ENCODE measurements around the gene MYO7A. TPM values are rescaled to one million over a fixed set of nuclear protein-coding genes. Genes with fewer than 3 reads are reported as not detected.
"Not testable (repeated sequence)": the region's sequence is repeated elsewhere in the genome, so short reads cannot be mapped to it uniquely, and the experiment has no call there.

MYO7A gene
- total RNA-seq, 2 donors from 2014 or later, result 1.4 to 5.0 TPM

DNA sequence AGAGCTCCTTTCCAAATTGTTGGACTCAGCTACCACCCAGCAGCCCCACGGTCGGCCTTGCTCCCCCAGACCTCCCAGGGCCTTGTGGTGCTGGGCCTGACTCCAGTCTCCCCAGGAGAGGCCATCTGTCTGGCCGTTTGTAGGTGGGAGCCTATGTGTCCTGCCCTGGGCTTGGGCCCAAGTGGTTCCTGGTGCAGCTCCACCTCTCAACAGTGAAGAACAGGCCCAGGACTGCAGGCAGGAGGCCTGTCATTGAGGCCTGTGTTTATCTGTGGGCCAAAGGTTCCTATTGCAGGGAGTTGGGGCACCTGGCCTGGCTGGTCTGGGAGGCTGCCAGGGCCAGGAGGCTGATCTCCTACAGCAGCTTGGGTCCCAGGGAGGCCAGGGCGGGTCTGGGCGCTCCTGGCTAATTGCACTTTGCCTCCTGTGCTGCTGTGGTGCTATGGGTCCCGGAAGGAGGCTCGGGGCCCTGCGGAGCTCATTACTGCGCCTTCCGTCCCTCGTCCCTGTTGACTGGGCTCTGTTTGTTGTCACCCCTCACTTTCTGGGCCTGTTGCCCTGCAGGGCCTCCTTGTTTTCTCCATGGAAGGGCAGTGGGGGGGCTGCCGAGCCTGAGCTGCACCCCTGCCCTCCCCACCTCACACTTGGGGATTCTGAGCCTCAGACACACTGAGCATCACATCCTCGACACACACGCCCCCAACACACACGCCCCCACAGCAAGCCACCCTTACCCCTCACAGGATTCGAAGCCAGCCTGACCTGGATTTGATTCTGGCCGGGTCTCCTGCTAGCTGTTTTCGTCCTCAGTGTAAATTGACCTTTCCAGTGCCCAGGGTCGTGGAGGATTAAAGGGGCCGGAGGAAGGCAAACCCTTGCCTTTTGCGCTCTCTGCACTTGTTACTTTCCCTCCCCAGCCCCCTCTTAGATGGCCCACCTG, 32.2 kb upstream of the MYO7A start:
- Histone ChIP-seq H3K4me3 (no peak overlapping the region), H3K4me1 (no peaks in the 10 kb centered on the region)
- DNase-seq (ENCODE audit: low spot score), result no peak

DNA sequence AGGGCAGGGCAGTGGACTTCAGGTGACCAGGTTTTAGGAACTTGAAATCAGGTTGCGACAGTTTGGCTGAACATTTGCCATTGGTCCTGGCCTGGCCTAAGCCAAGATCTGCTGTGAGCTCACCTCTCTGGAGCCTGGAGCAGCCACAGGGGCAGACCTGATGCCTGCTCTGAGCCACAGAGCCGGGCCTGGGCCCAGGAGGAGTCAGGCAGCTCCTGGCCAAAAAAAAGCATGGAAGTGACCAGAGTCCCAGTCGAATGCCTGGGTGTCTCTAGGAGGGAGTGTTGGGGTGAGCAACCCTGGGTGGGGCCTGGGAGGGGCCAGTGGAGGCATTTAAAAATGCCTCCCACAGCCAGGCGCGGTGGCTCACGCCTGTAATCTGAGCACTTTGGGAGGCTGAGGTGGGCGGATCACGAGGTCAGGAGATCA, 31.4 kb upstream of the MYO7A start:
- Histone ChIP-seq H3K9me3 (no peaks in the 10 kb centered on the region), H3K4me1 (no peaks in the 10 kb centered on the region), H3K27me3 (no peaks in the 10 kb centered on the region), H3K27ac (no peak overlapping the region), H3K36me3 (no peaks in the 10 kb centered on the region), H3K4me3 (no peak overlapping the region)
- DNase-seq (ENCODE audit: low spot score), result no peak
- TF ChIP-seq, protein P1, sequence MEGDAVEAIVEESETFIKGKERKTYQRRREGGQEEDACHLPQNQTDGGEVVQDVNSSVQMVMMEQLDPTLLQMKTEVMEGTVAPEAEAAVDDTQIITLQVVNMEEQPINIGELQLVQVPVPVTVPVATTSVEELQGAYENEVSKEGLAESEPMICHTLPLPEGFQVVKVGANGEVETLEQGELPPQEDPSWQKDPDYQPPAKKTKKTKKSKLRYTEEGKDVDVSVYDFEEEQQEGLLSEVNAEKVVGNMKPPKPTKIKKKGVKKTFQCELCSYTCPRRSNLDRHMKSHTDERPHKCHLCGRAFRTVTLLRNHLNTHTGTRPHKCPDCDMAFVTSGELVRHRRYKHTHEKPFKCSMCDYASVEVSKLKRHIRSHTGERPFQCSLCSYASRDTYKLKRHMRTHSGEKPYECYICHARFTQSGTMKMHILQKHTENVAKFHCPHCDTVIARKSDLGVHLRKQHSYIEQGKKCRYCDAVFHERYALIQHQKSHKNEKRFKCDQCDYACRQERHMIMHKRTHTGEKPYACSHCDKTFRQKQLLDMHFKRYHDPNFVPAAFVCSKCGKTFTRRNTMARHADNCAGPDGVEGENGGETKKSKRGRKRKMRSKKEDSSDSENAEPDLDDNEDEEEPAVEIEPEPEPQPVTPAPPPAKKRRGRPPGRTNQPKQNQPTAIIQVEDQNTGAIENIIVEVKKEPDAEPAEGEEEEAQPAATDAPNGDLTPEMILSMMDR (IDR thresholded peaks at IDR 0.05), result no peak

More for the DNA sequence above, 32.2 kb upstream of the MYO7A start:
- Histone ChIP-seq H3K36me3 (no peaks in the 10 kb centered on the region), H3K27me3 (no peaks in the 10 kb centered on the region), H3K27ac (no peak overlapping the region), H3K9me3 (no peaks in the 10 kb centered on the region)
- TF ChIP-seq, protein P1 (IDR thresholded peaks at IDR 0.05), result no peak

- DNase-seq (ENCODE audit: low spot score); H3K4me1 ChIP-seq; H3K4me3 ChIP-seq; H3K27ac ChIP-seq; H3K9me3 ChIP-seq; H3K27me3 ChIP-seq; H3K36me3 ChIP-seq: not testable (repeated sequence)
Measured at GRCh38 chr11:77097180-77097579, 30.9 kb upstream of the MYO7A start.

DNA sequence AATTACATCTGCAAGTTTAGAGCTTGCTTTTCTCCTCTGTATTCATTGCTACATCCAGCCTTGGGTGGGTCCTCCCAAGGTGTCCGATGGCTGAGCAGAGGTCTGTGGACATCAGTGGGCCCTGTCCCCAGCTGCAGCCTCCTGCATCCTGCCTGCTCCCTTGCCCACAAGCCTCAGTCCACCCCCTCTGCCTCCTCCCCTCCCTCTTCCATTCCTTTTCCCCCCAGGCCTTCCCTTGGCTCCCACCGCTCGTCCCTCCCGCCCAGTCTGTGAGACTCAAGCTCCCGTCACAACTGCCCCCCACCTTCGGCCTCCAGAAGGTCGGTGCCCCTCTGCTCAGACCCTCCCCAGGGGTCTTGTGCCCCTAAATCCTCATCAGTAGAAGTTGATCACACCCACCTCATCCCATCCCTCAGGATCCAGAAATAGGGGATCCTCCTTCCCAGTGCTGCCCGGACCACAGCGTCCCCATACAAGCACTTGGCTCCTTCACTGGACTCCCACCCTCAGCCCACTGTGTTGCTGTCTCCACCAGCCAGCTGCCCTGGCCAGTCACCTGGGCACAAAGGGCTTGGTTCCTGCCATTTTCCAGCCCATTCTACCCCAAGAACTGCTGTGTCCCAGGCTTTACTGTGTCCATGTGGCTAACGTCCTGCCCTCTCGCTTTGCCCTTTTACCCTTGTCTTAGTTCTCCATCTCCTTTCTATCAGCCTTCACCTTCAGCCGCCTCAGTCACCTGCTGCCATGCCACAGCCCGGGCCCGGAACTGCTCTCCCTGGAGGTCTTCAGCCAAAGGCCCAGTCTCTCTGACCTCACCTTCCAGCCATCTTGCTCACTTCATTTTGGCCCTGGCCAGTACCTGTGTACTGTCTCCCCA, 27.6 kb upstream of the MYO7A start:
- H3K4me1 ChIP-seq, result no peaks in the 10 kb centered on the region
- DNase-seq (ENCODE audit: low spot score), result no peak
- no peaks in the 10 kb centered on the region for H3K9me3 ChIP-seq
- TF ChIP-seq, protein P1 (IDR thresholded peaks at IDR 0.05), result no peak
- H3K27ac ChIP-seq, result no peak overlapping the region
- no peaks in the 10 kb centered on the region for H3K27me3 ChIP-seq
- no peaks in the 10 kb centered on the region for H3K36me3 ChIP-seq
- H3K4me3 ChIP-seq, result no peak overlapping the region

DNA sequence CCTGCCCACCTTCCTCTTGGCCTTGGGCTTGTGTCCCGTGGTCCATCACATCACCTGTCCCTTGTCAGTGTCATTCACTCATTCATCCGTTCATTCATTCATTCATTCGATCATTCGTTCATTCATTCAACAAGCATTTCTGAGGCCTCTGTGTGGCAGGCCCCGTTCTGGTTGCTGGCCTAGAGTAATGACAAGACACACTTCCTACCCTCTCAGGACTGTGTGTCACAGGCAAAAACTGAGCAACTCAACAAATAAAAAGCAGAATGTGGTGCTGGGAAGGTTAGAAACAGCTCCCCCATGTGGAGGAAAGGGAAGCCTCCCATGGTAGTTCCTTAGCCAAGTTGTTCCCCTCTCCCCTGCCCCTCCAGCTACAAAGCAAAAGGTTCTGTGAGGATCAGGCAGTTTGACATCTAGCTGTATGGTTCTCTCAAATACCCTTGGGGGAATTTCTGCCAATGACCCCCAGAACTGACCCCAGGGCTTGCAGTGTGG, 27.0 kb upstream of the MYO7A start:
- TF ChIP-seq, protein P1 (IDR thresholded peaks at IDR 0.05), result peak in 1 of 2 donors; percentile 21
- Histone ChIP-seq H3K27me3 (no peaks in the 10 kb centered on the region), H3K36me3 (no peaks in the 10 kb centered on the region), H3K9me3 (no peaks in the 10 kb centered on the region), H3K4me3 (no peak overlapping the region), H3K4me1 (no peaks in the 10 kb centered on the region), H3K27ac (no peak overlapping the region)
- DNase-seq (ENCODE audit: low spot score), result no peak

Measured in right atrium auricular region (tissue), 2 donors.